ENCODE measurements around the gene DST. TPM values are rescaled to one million over a fixed set of nuclear protein-coding genes. Genes with fewer than 3 reads are reported as not detected.

The DST gene
- total RNA-seq, 1 donor from 2014 or later, result 442 TPM

DNA sequence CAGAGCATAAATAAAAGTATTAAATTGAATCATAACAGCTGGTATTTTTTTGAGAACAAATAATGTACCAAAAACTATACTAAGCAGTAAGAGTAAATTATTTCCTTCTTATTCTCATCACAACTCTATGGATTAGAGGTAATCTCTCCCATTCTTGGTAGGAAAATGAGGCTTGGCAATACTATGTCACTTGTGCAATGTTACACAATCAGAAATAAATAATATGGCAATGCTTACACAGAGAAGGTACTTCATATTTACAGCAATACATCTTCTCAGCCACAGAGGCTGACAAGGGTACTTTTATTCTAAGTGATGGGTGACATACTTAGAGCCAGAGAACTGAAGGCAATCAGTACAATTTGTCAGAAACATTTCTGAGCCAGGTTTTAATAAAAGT, 3.9 kb downstream of the DST start:
- peak; percentile 58 for FAIRE-seq

GRCh38 chr6:56637640-56638039, 5.0 kb downstream of the DST start:
- Mint-ChIP-seq H3K4me3 (ENCODE audit: unreplicated experiment) (no peak overlapping the region), H3K9me3 (ENCODE audit: unreplicated experiment) (no peaks in the 10 kb centered on the region), H3K27me3 (ENCODE audit: low read depth, unreplicated experiment) (no peaks in the 10 kb centered on the region), H3K4me1 (ENCODE audit: low read depth, unreplicated experiment) (peaks cover 13% of the 10 kb centered on the region), H3K27ac (ENCODE audit: unreplicated experiment) (no peak overlapping the region), H3K36me3 (ENCODE audit: low read depth, unreplicated experiment) (peaks cover 8% of the 10 kb centered on the region)
- no peak overlapping the region for H3K9ac ChIP-seq (ENCODE audit: low read length)
- DNase-seq (ENCODE audit: low read depth), result peak; percentile 64
- H3K36me3 ChIP-seq (ENCODE audit: insufficient read depth, low read length), result peaks cover 55% of the 10 kb centered on the region
- H3K79me2 ChIP-seq (ENCODE audit: insufficient read depth, low read length), result peaks cover 3% of the 10 kb centered on the region
- FAIRE-seq, result peak; percentile 32
- TF ChIP-seq, protein P1, sequence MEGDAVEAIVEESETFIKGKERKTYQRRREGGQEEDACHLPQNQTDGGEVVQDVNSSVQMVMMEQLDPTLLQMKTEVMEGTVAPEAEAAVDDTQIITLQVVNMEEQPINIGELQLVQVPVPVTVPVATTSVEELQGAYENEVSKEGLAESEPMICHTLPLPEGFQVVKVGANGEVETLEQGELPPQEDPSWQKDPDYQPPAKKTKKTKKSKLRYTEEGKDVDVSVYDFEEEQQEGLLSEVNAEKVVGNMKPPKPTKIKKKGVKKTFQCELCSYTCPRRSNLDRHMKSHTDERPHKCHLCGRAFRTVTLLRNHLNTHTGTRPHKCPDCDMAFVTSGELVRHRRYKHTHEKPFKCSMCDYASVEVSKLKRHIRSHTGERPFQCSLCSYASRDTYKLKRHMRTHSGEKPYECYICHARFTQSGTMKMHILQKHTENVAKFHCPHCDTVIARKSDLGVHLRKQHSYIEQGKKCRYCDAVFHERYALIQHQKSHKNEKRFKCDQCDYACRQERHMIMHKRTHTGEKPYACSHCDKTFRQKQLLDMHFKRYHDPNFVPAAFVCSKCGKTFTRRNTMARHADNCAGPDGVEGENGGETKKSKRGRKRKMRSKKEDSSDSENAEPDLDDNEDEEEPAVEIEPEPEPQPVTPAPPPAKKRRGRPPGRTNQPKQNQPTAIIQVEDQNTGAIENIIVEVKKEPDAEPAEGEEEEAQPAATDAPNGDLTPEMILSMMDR (IDR thresholded peaks at IDR 0.05; ENCODE audit: insufficient read depth, low read depth, low read length), result peak; percentile 68
- no peak for TF ChIP-seq EZH2 (IDR thresholded peaks at IDR 0.05; ENCODE audit: insufficient read depth, low read length)
- no peak overlapping the region for H3K4me2 ChIP-seq (ENCODE audit: low read length)
- H3K27ac ChIP-seq (ENCODE audit: low read depth, low read length), result no peak overlapping the region
- peaks cover 6% of the 10 kb centered on the region for H3K4me1 ChIP-seq (ENCODE audit: insufficient read depth, low read length)
- no peaks in the 10 kb centered on the region for H3K9me3 ChIP-seq (ENCODE audit: insufficient read depth, low read depth, low read length)
- H3K4me3 ChIP-seq (ENCODE audit: insufficient read depth, low read depth, low read length), result no peak overlapping the region
- H2AFZ ChIP-seq (ENCODE audit: low read depth, low read length), result no peak overlapping the region
- no peaks in the 10 kb centered on the region for H4K20me1 ChIP-seq (ENCODE audit: insufficient read depth, low read length)
- H3K27me3 ChIP-seq (ENCODE audit: insufficient read depth, low read length), result no peaks in the 10 kb centered on the region

More for the DNA sequence above, 3.9 kb downstream of the DST start:
- H3K79me2 ChIP-seq (ENCODE audit: insufficient read depth, low read length), result peaks cover 3% of the 10 kb centered on the region
- H3K27ac ChIP-seq (ENCODE audit: low read depth, low read length), result no peak overlapping the region
- Mint-ChIP-seq H3K4me3 (ENCODE audit: unreplicated experiment) (no peak overlapping the region), H3K9me3 (ENCODE audit: unreplicated experiment) (no peaks in the 10 kb centered on the region), H3K36me3 (ENCODE audit: low read depth, unreplicated experiment) (peaks cover 4% of the 10 kb centered on the region), H3K27me3 (ENCODE audit: low read depth, unreplicated experiment) (no peaks in the 10 kb centered on the region), H3K27ac (ENCODE audit: unreplicated experiment) (no peak overlapping the region), H3K4me1 (ENCODE audit: low read depth, unreplicated experiment) (peaks cover 23% of the 10 kb centered on the region)
- H3K4me3 ChIP-seq (ENCODE audit: insufficient read depth, low read depth, low read length), result no peak overlapping the region
- H3K9ac ChIP-seq (ENCODE audit: low read length), result no peak overlapping the region
- no peaks in the 10 kb centered on the region for H3K27me3 ChIP-seq (ENCODE audit: insufficient read depth, low read length)
- H3K4me2 ChIP-seq (ENCODE audit: low read length), result no peak overlapping the region
- peaks cover 16% of the 10 kb centered on the region for H3K4me1 ChIP-seq (ENCODE audit: insufficient read depth, low read length)
- peaks cover 49% of the 10 kb centered on the region for H3K36me3 ChIP-seq (ENCODE audit: insufficient read depth, low read length)
- no peaks in the 10 kb centered on the region for H3K9me3 ChIP-seq (ENCODE audit: insufficient read depth, low read depth, low read length)
- no peak for DNase-seq (ENCODE audit: low read depth)
- H2AFZ ChIP-seq (ENCODE audit: low read depth, low read length), result no peak overlapping the region
- H4K20me1 ChIP-seq (ENCODE audit: insufficient read depth, low read length), result no peaks in the 10 kb centered on the region
- TF ChIP-seq, protein P1 (IDR thresholded peaks at IDR 0.05; ENCODE audit: insufficient read depth, low read depth, low read length), result no peak
- TF ChIP-seq EZH2 (IDR thresholded peaks at IDR 0.05; ENCODE audit: insufficient read depth, low read length), result no peak

- H3K9me3 Mint-ChIP-seq (ENCODE audit: unreplicated experiment), result no peaks in the 10 kb centered on the region
- no peaks in the 10 kb centered on the region for H3K9me3 ChIP-seq (ENCODE audit: insufficient read depth, low read depth, low read length)
- no peaks in the 10 kb centered on the region for H3K79me2 ChIP-seq (ENCODE audit: insufficient read depth, low read length)
- no peaks in the 10 kb centered on the region for H3K27me3 Mint-ChIP-seq (ENCODE audit: low read depth, unreplicated experiment)
- H3K36me3 ChIP-seq (ENCODE audit: insufficient read depth, low read length), result peaks cover 78% of the 10 kb centered on the region
- no peak overlapping the region for H3K4me3 Mint-ChIP-seq (ENCODE audit: unreplicated experiment)
- no peak overlapping the region for H3K4me2 ChIP-seq (ENCODE audit: low read length)
- H3K27ac ChIP-seq (ENCODE audit: low read depth, low read length), result no peak overlapping the region
- no peak overlapping the region for H3K4me3 ChIP-seq (ENCODE audit: insufficient read depth, low read depth, low read length)
- no peak for DNase-seq (ENCODE audit: low read depth)
- no peak overlapping the region for H3K27ac Mint-ChIP-seq (ENCODE audit: unreplicated experiment)
- H2AFZ ChIP-seq (ENCODE audit: low read depth, low read length), result no peak overlapping the region
- no peaks in the 10 kb centered on the region for H3K4me1 ChIP-seq (ENCODE audit: insufficient read depth, low read length)
- no peak for FAIRE-seq
- TF ChIP-seq EZH2 (IDR thresholded peaks at IDR 0.05; ENCODE audit: insufficient read depth, low read length), result no peak
- TF ChIP-seq, protein P1 (IDR thresholded peaks at IDR 0.05; ENCODE audit: insufficient read depth, low read depth, low read length), result no peak
- peaks cover 2% of the 10 kb centered on the region for H3K4me1 Mint-ChIP-seq (ENCODE audit: low read depth, unreplicated experiment)
- H4K20me1 ChIP-seq (ENCODE audit: insufficient read depth, low read length), result no peaks in the 10 kb centered on the region
- no peaks in the 10 kb centered on the region for H3K27me3 ChIP-seq (ENCODE audit: insufficient read depth, low read length)
- no peak overlapping the region for H3K9ac ChIP-seq (ENCODE audit: low read length)
- H3K36me3 Mint-ChIP-seq (ENCODE audit: low read depth, unreplicated experiment), result peaks cover 8% of the 10 kb centered on the region
Observed at GRCh38 chr6:56628105-56628504, 14.6 kb downstream of the DST start.

Data from astrocyte (in vitro differentiated cells and primary cell).